ENCODE results near the gene RABIF. TPM values are rescaled to one million over a fixed set of nuclear protein-coding genes. Genes with fewer than 3 reads are reported as not detected.
A peak's percentile ranks its signal among the peaks of the same experiment; 100 is the strongest.

The RABIF gene
- total RNA-seq, 1 donor from 2014 or later = 13.5 TPM

- DNase-seq (ENCODE audit: low read depth, low spot score) = no peak
- no peak overlapping the region for H3K4me3 Mint-ChIP-seq
- peaks cover 7% of the 10 kb centered on the region for H3K36me3 Mint-ChIP-seq (ENCODE audit: low read depth)
- H3K4me1 Mint-ChIP-seq = peaks cover 37% of the 10 kb centered on the region
- no peaks in the 10 kb centered on the region for H3K9me3 Mint-ChIP-seq
- no peaks in the 10 kb centered on the region for H3K27me3 Mint-ChIP-seq (ENCODE audit: low read depth)
- no peak for TF ChIP-seq CTCF (conservative IDR thresholded peaks at IDR 0.05)
- H3K27ac Mint-ChIP-seq (ENCODE audit: unreplicated experiment) = no peak overlapping the region
These were observed 40.8 kb downstream of the RABIF start for GRCh38 chr1:202848191-202848542.

- peaks cover 48% of the 10 kb centered on the region for H3K4me1 Mint-ChIP-seq
- no peak for TF ChIP-seq CTCF (conservative IDR thresholded peaks at IDR 0.05)
- no peak overlapping the region for H3K4me3 Mint-ChIP-seq
- H3K9me3 Mint-ChIP-seq = no peaks in the 10 kb centered on the region
- H3K36me3 Mint-ChIP-seq (ENCODE audit: low read depth) = peaks cover 5% of the 10 kb centered on the region
- no peaks in the 10 kb centered on the region for H3K27me3 Mint-ChIP-seq (ENCODE audit: low read depth)
- H3K27ac Mint-ChIP-seq (ENCODE audit: unreplicated experiment) = no peak overlapping the region
- DNase-seq (ENCODE audit: low read depth, low spot score) = no peak
These were observed 44.0 kb downstream of the RABIF start for GRCh38 chr1:202844935-202845334.

GRCh38 chr1:202844259-202844658 lies 44.7 kb downstream of the RABIF start:
- Mint-ChIP-seq H3K27me3 (ENCODE audit: low read depth) (no peaks in the 10 kb centered on the region), H3K4me1 (peaks cover 48% of the 10 kb centered on the region), H3K9me3 (no peaks in the 10 kb centered on the region), H3K4me3 (no peak overlapping the region), H3K36me3 (ENCODE audit: low read depth) (peaks cover 5% of the 10 kb centered on the region), H3K27ac (ENCODE audit: unreplicated experiment) (no peak overlapping the region)
- TF ChIP-seq CTCF (conservative IDR thresholded peaks at IDR 0.05) = no peak
- no peak for DNase-seq (ENCODE audit: low read depth, low spot score)

GRCh38 chr1:202843081-202843480 lies 45.9 kb downstream of the RABIF start:
- Mint-ChIP-seq H3K36me3 (ENCODE audit: low read depth) (peaks cover 5% of the 10 kb centered on the region), H3K4me3 (peak overlapping the region; percentile 35), H3K9me3 (no peaks in the 10 kb centered on the region), H3K4me1 (peaks cover 45% of the 10 kb centered on the region), H3K27me3 (ENCODE audit: low read depth) (no peaks in the 10 kb centered on the region), H3K27ac (ENCODE audit: unreplicated experiment) (peak overlapping the region; percentile 59)
- peak; percentile 29 for DNase-seq (ENCODE audit: low read depth, low spot score)
- TF ChIP-seq CTCF (conservative IDR thresholded peaks at IDR 0.05) = no peak

GRCh38 chr1:202837746-202838262 lies 51.1 kb downstream of the RABIF start:
- no peak for TF ChIP-seq CTCF (conservative IDR thresholded peaks at IDR 0.05)
- H3K4me3 Mint-ChIP-seq = peak overlapping the region; percentile 47
- H3K27me3 Mint-ChIP-seq (ENCODE audit: low read depth) = no peaks in the 10 kb centered on the region
- peak overlapping the region; percentile 82 for H3K27ac Mint-ChIP-seq (ENCODE audit: unreplicated experiment)
- H3K4me1 Mint-ChIP-seq = peaks cover 43% of the 10 kb centered on the region
- DNase-seq (ENCODE audit: low read depth, low spot score) = peak; percentile 39
- no peaks in the 10 kb centered on the region for H3K9me3 Mint-ChIP-seq
- H3K36me3 Mint-ChIP-seq (ENCODE audit: low read depth) = no peaks in the 10 kb centered on the region

All from neural crest cell (in vitro differentiated cells).